NCI-H1694 (cell line): ENCODE data around the gene LYSMD3.
A peak's percentile ranks its signal among the peaks of the same experiment; 100 is the strongest.

Experiments
- DNase-seq: peaks from one replicate; lab custom pipeline; 2025; lab: John Stamatoyannopoulos, UW

LYSMD3 gene

GRCh38 chr5:90547072-90547536 lies 17.7 kb upstream of the LYSMD3 start:
- no peak for DNase-seq

- DNase-seq, result no peak
Measured at GRCh38 chr5:90546216-90546837, 16.9 kb upstream of the LYSMD3 start.

- DNase-seq, result no peak
Measured at GRCh38 chr5:90545511-90545910, 16.1 kb upstream of the LYSMD3 start.

GRCh38 chr5:90542827-90543519 lies 13.6 kb upstream of the LYSMD3 start:
- DNase-seq, result no peak

GRCh38 chr5:90534922-90535321 lies 5.5 kb upstream of the LYSMD3 start:
- no peak for DNase-seq

GRCh38 chr5:90533794-90534193 lies 4.4 kb upstream of the LYSMD3 start:
- no peak for DNase-seq

GRCh38 chr5:90530736-90531487 lies 1.5 kb upstream of the LYSMD3 start:
- DNase-seq, result no peak

- peak; percentile 35 for DNase-seq
Measured at GRCh38 chr5:90529939-90530677, 724 bp upstream of the LYSMD3 start.

- DNase-seq, result no peak
Measured at GRCh38 chr5:90528601-90529193, 687 bp downstream of the LYSMD3 start.

GRCh38 chr5:90519081-90519480 lies 10.3 kb downstream of the LYSMD3 start:
- no peak for DNase-seq

GRCh38 chr5:90518661-90519060 lies 10.7 kb downstream of the LYSMD3 start:
- no peak for DNase-seq

- no peak for DNase-seq
Measured at GRCh38 chr5:90514520-90514919, 14.9 kb downstream of the LYSMD3 start.

GRCh38 chr5:90510438-90510837 lies 18.9 kb downstream of the LYSMD3 start:
- no peak for DNase-seq

- no peak for DNase-seq
Measured at GRCh38 chr5:90506221-90506620, 23.2 kb downstream of the LYSMD3 start.

GRCh38 chr5:90504743-90505142 lies 24.6 kb downstream of the LYSMD3 start:
- no peak for DNase-seq

GRCh38 chr5:90503596-90503995 lies 25.8 kb downstream of the LYSMD3 start:
- no peak for DNase-seq

- no peak for DNase-seq
Measured at GRCh38 chr5:90495146-90495545, 34.2 kb downstream of the LYSMD3 start.

- DNase-seq, result no peak
Measured at GRCh38 chr5:90494043-90494442, 35.3 kb downstream of the LYSMD3 start.

- no peak for DNase-seq
Measured at GRCh38 chr5:90488791-90489190, 40.6 kb downstream of the LYSMD3 start.

- DNase-seq, result no peak
Measured at GRCh38 chr5:90484540-90484939, 44.8 kb downstream of the LYSMD3 start.

- DNase-seq, result no peak
Measured at GRCh38 chr5:90483206-90483605, 46.2 kb downstream of the LYSMD3 start.

GRCh38 chr5:90480699-90481098 lies 48.7 kb downstream of the LYSMD3 start:
- no peak for DNase-seq
